ENCODE measurements around the gene PTPN21.

PTPN21 gene

DNA sequence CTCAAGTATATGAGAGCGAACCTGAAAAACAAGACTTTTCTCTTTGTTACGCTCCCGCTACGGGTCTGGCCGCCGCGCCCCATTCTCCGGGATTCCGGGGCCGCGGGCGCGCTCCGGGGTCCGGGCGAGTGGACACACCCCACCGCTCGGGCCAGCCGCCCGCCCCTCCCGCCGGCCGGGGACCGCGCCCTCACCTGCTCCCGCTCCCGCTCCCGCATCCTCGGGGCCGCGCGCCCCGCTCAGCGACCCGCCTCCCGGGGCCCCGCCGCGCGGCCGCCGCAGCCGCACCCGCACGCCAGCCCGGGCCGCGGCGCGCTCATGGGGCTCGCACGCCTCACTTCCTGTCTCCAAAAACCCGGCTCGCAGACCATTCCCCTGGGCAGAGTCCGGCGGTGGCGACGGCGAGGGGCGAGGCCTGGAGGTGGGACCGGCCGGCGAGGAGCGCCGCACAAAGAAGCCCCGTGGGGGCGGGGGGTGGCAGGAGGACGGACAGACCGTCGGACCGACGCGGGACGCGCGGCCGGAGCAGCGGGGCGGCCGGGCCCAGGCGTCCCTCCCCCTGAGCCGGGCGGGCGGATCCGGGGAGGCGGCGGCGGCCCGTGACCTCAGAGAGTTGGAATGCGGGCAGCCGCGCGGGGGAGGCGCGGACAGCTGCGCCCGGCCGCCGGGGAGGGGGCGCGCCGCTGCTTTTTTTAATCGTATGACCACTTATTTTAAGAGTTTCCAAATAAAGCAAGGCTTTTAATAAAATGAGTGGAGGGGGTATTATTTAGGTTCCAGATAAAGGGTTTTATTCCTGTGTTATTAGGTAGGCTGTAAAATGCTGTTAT, at the start of gene PTPN21:
TSS of gene PTPN21 (minus strand) at position 551 of the 830 bp plus-strand sequence. CDS start 4,590 bp downstream, outside the sequence.
- Histone ChIP-seq H3K27me3 (ENCODE audit: insufficient read depth, low read depth) (no peaks in the 10 kb centered on the region), H3K4me2 (peak within 1 kb of the TSS; percentile 34; the same call in 1 of the 2 replicates), H4K20me1 (ENCODE audit: insufficient read depth) (no peaks in the 10 kb centered on the region), H3K9ac (peak within 1 kb of the TSS; percentile 41; the same call in 1 of the 2 replicates), H3K4me1 (ENCODE audit: low read depth, poor library complexity, severe bottlenecking) (peaks cover 6% of the 10 kb centered on the region), H3K36me3 (ENCODE audit: insufficient read depth) (no peaks in the 10 kb centered on the region), H3K27ac (no peak within 1 kb of the TSS), H3K4me3 (IDR thresholded peaks at IDR 0.05; ENCODE audit: insufficient read depth, low read depth, low read length) (no peak within 1 kb of the TSS), H2AFZ (ENCODE audit: low read depth) (peak within 1 kb of the TSS; percentile 57; the same call in 1 of the 2 replicates), H3K79me2 (ENCODE audit: insufficient read depth, low read depth) (no peaks in the 10 kb centered on the region)
- TF ChIP-seq, protein P1, sequence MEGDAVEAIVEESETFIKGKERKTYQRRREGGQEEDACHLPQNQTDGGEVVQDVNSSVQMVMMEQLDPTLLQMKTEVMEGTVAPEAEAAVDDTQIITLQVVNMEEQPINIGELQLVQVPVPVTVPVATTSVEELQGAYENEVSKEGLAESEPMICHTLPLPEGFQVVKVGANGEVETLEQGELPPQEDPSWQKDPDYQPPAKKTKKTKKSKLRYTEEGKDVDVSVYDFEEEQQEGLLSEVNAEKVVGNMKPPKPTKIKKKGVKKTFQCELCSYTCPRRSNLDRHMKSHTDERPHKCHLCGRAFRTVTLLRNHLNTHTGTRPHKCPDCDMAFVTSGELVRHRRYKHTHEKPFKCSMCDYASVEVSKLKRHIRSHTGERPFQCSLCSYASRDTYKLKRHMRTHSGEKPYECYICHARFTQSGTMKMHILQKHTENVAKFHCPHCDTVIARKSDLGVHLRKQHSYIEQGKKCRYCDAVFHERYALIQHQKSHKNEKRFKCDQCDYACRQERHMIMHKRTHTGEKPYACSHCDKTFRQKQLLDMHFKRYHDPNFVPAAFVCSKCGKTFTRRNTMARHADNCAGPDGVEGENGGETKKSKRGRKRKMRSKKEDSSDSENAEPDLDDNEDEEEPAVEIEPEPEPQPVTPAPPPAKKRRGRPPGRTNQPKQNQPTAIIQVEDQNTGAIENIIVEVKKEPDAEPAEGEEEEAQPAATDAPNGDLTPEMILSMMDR (conservative IDR thresholded peaks at IDR 0.05; ENCODE audit: low read depth, low read length) = no peak

DNA sequence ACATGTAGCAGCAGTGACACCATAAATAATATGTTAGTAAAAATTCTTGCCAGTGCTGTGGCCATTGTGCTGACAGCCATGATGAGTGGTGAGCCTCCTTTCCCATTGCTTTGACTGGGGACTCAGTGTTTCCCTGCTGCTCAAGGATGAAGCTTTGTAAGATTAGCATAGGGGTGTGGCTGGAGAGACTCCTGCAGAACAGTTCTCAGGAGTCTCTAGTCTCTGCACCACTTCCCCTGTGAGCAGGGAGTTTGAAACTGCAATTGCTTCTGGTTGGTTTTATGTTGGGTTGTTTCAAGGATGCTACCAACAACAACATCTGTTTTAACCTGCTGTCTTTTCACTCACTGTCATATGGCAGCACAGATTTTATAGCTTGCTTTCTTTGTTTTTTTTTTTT, 49.4 kb upstream of the PTPN21 start:
- no peak overlapping the region for H2AFZ ChIP-seq (ENCODE audit: low read depth)
- no peak overlapping the region for H3K4me3 ChIP-seq (IDR thresholded peaks at IDR 0.05; ENCODE audit: insufficient read depth, low read depth, low read length)
- TF ChIP-seq, protein P1 (conservative IDR thresholded peaks at IDR 0.05; ENCODE audit: low read depth, low read length) = no peak
- no peak overlapping the region for H3K27ac ChIP-seq
- H3K27me3 ChIP-seq (ENCODE audit: insufficient read depth, low read depth) = no peaks in the 10 kb centered on the region
- no peaks in the 10 kb centered on the region for H3K4me1 ChIP-seq (ENCODE audit: low read depth, poor library complexity, severe bottlenecking)
- no peak overlapping the region for H3K9ac ChIP-seq
- H3K36me3 ChIP-seq (ENCODE audit: insufficient read depth) = no peaks in the 10 kb centered on the region
- no peak overlapping the region for H3K4me2 ChIP-seq
- no peaks in the 10 kb centered on the region for H3K79me2 ChIP-seq (ENCODE audit: insufficient read depth, low read depth)
- no peaks in the 10 kb centered on the region for H4K20me1 ChIP-seq (ENCODE audit: insufficient read depth)

DNA sequence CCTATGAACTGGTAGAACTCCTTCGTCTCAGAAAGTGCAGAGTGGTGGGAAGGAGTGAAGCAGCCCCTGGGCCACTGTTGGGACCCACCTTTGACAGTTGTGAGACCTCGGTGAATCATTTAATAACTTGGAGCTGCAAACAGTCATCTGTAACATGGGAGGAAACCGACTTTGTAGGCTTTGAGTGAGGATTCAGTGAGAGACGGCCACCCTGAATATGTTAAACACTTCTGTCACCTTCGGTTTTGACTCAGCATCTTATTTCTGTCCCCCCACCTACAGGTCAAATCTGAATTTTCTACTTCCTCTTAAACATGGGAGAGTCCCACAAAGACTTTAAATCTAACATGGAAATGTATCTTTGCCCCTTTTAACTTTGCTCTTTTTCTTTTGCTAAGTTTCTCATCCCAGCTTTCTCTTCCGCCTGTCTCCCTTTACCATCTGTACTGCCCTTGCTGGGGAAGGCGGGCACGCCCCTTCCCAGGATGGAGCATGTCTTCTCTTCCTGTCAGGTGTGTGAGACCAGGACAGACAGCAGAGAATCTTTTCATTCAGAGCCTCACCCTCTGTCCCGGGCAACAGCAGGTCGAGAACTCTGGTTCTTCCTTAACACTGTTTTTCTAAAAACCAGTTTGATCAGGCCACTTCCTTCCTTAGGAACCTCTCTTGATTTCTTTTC, 45.1 kb upstream of the PTPN21 start:
- no peaks in the 10 kb centered on the region for H3K4me1 ChIP-seq (ENCODE audit: low read depth, poor library complexity, severe bottlenecking)
- no peak overlapping the region for H3K9ac ChIP-seq
- TF ChIP-seq, protein P1 (conservative IDR thresholded peaks at IDR 0.05; ENCODE audit: low read depth, low read length) = no peak
- H3K4me3 ChIP-seq (IDR thresholded peaks at IDR 0.05; ENCODE audit: insufficient read depth, low read depth, low read length) = no peak overlapping the region
- no peaks in the 10 kb centered on the region for H3K79me2 ChIP-seq (ENCODE audit: insufficient read depth, low read depth)
- H3K4me2 ChIP-seq = no peak overlapping the region
- H4K20me1 ChIP-seq (ENCODE audit: insufficient read depth) = no peaks in the 10 kb centered on the region
- H3K27me3 ChIP-seq (ENCODE audit: insufficient read depth, low read depth) = no peaks in the 10 kb centered on the region
- H3K36me3 ChIP-seq (ENCODE audit: insufficient read depth) = no peaks in the 10 kb centered on the region
- H2AFZ ChIP-seq (ENCODE audit: low read depth) = no peak overlapping the region
- H3K27ac ChIP-seq = no peak overlapping the region

- H3K4me2 ChIP-seq = no peak overlapping the region
- H3K4me1 ChIP-seq (ENCODE audit: low read depth, poor library complexity, severe bottlenecking) = no peaks in the 10 kb centered on the region
- H3K4me3 ChIP-seq (IDR thresholded peaks at IDR 0.05; ENCODE audit: insufficient read depth, low read depth, low read length) = no peak overlapping the region
- H3K36me3 ChIP-seq (ENCODE audit: insufficient read depth) = no peaks in the 10 kb centered on the region
- no peak overlapping the region for H3K27ac ChIP-seq
- H2AFZ ChIP-seq (ENCODE audit: low read depth) = no peak overlapping the region
- no peaks in the 10 kb centered on the region for H3K27me3 ChIP-seq (ENCODE audit: insufficient read depth, low read depth)
- TF ChIP-seq, protein P1 (conservative IDR thresholded peaks at IDR 0.05; ENCODE audit: low read depth, low read length) = no peak
- H3K79me2 ChIP-seq (ENCODE audit: insufficient read depth, low read depth) = no peaks in the 10 kb centered on the region
- no peak overlapping the region for H3K9ac ChIP-seq
- no peaks in the 10 kb centered on the region for H4K20me1 ChIP-seq (ENCODE audit: insufficient read depth)
Measured at GRCh38 chr14:88599326-88599725, 44.5 kb upstream of the PTPN21 start.
